ENCODE data around the gene PROK1.
"Not testable (repeated sequence)": the region's sequence is repeated elsewhere in the genome, so short reads cannot be mapped to it uniquely, and the experiment has no call there.

Gene PROK1, protein sequence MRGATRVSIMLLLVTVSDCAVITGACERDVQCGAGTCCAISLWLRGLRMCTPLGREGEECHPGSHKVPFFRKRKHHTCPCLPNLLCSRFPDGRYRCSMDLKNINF

DNA sequence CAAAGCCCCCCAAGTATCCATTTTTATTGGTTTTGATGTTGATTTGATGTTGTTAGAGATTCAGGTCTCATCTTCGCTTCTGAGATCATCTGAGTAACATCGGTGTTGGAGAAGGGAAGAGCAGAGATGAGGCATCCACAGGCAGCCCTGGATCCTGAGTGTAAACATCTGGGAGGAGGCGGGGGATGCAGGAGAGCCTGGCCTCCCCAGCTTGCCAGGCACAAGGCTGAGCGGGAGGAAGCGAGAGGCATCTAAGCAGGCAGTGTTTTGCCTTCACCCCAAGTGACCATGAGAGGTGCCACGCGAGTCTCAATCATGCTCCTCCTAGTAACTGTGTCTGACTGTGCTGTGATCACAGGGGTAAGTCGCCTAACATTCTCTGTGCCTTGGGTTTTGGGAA is at the start of gene PROK1:
Gene PROK1, plus strand, starts transcription at position 221 of the 400 bp plus-strand sequence. Its CDS starts 68 bp downstream, at position 289.
- Histone ChIP-seq H3K79me2 (ENCODE audit: insufficient read depth, low read length) (no peaks in the 10 kb centered on the region), H4K20me1 (ENCODE audit: insufficient read depth, low read length) (peaks cover 5% of the 10 kb centered on the region; the same call in 1 of the 2 replicates), H3K27ac (ENCODE audit: low read length) (no peak within 1 kb of the TSS), H3K9ac (ENCODE audit: low read depth, low read length) (no peak within 1 kb of the TSS), H3K27me3 (ENCODE audit: insufficient read depth, low read length, poor library complexity) (peaks cover 69% of the 10 kb centered on the region), H3K4me3 (ENCODE audit: low read depth in 1 of 2, low read length in 2 of 2) (no peak within 1 kb of the TSS), H2AFZ (ENCODE audit: low read depth, low read length) (no peak within 1 kb of the TSS), H3K4me2 (ENCODE audit: insufficient read depth, low read length) (no peak within 1 kb of the TSS), H3K4me1 (ENCODE audit: insufficient read depth, low read length) (no peaks in the 10 kb centered on the region), H3K9me3 (ENCODE audit: insufficient read depth, low read length, severe bottlenecking) (no peaks in the 10 kb centered on the region), H3K36me3 (ENCODE audit: insufficient read depth, low read length) (no peaks in the 10 kb centered on the region)
- ATAC-seq (ENCODE audit: insufficient read depth, low read depth) (no peak), DNase-seq (no peak)
- TF ChIP-seq EZH2 (IDR thresholded peaks at IDR 0.05; ENCODE audit: borderline replicate concordance, low read depth, low read length, severe bottlenecking), result no peak
- TF ChIP-seq, protein P1, sequence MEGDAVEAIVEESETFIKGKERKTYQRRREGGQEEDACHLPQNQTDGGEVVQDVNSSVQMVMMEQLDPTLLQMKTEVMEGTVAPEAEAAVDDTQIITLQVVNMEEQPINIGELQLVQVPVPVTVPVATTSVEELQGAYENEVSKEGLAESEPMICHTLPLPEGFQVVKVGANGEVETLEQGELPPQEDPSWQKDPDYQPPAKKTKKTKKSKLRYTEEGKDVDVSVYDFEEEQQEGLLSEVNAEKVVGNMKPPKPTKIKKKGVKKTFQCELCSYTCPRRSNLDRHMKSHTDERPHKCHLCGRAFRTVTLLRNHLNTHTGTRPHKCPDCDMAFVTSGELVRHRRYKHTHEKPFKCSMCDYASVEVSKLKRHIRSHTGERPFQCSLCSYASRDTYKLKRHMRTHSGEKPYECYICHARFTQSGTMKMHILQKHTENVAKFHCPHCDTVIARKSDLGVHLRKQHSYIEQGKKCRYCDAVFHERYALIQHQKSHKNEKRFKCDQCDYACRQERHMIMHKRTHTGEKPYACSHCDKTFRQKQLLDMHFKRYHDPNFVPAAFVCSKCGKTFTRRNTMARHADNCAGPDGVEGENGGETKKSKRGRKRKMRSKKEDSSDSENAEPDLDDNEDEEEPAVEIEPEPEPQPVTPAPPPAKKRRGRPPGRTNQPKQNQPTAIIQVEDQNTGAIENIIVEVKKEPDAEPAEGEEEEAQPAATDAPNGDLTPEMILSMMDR (IDR thresholded peaks at IDR 0.05; ENCODE audit: borderline replicate concordance, extremely low read depth, low read length, poor library complexity, severe bottlenecking), result no peak

DNA sequence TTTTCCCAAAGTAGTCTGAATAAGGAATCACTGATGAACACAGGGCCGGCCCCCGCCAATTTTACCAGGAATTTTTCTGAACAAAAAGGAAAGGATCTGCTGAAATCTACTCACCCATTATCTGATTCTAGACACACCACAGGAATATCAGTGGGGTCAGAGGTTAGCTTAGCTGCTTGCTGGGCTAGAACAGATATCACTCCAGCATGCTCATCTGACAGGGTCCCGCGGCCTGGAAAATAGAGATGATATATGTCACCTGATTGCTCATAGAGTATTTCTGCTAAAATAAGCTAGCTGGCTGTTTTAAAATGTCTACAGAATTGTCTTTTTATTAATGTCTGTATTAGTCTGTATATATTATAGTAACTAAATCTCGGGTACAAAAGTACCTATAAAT is 47.1 kb upstream of the PROK1 start:
- peaks cover 59% of the 10 kb centered on the region for H3K36me3 ChIP-seq (ENCODE audit: insufficient read depth, low read length)
- no peak overlapping the region for H3K9ac ChIP-seq (ENCODE audit: low read depth, low read length)
- H3K79me2 ChIP-seq (ENCODE audit: insufficient read depth, low read length), result peaks cover 25% of the 10 kb centered on the region
- ATAC-seq (ENCODE audit: insufficient read depth, low read depth) (no peak), DNase-seq (no peak)
- H3K4me3 ChIP-seq (ENCODE audit: low read depth in 1 of 2, low read length in 2 of 2), result no peak overlapping the region
- H3K27me3 ChIP-seq (ENCODE audit: insufficient read depth, low read length, poor library complexity), result no peaks in the 10 kb centered on the region
- no peaks in the 10 kb centered on the region for H4K20me1 ChIP-seq (ENCODE audit: insufficient read depth, low read length)
- H2AFZ ChIP-seq (ENCODE audit: low read depth, low read length), result no peak overlapping the region
- H3K27ac ChIP-seq (ENCODE audit: low read length), result no peak overlapping the region
- TF ChIP-seq, protein P1 (IDR thresholded peaks at IDR 0.05; ENCODE audit: borderline replicate concordance, extremely low read depth, low read length, poor library complexity, severe bottlenecking), result no peak
- TF ChIP-seq EZH2 (IDR thresholded peaks at IDR 0.05; ENCODE audit: borderline replicate concordance, low read depth, low read length, severe bottlenecking), result no peak
- no peaks in the 10 kb centered on the region for H3K9me3 ChIP-seq (ENCODE audit: insufficient read depth, low read length, severe bottlenecking)
- no peak overlapping the region for H3K4me2 ChIP-seq (ENCODE audit: insufficient read depth, low read length)
- H3K4me1 ChIP-seq (ENCODE audit: insufficient read depth, low read length), result peaks cover 27% of the 10 kb centered on the region

DNA sequence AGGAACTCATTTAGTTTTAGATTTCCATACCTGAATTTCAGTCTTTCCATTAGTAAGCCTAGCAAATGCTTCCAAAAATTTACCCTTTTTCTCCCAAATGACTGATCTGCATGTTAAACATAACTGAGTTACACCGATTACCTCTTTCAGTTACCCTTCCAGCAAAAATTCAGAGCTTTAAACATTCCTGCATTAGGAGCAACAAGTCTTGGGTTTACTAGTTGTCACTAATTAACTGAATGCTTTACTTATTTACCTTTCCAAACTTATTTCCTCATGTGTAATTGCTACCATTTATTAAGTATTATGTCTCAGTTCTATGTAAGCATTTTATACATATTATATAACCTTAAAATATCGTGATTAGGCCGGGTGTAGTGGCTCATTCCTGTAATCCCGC is 46.5 kb upstream of the PROK1 start:
- TF ChIP-seq, protein P1 (IDR thresholded peaks at IDR 0.05; ENCODE audit: borderline replicate concordance, extremely low read depth, low read length, poor library complexity, severe bottlenecking), result no peak
- no peak for TF ChIP-seq EZH2 (IDR thresholded peaks at IDR 0.05; ENCODE audit: borderline replicate concordance, low read depth, low read length, severe bottlenecking)
- Histone ChIP-seq H3K4me1 (ENCODE audit: insufficient read depth, low read length) (peaks cover 33% of the 10 kb centered on the region), H3K79me2 (ENCODE audit: insufficient read depth, low read length) (peaks cover 25% of the 10 kb centered on the region), H3K9me3 (ENCODE audit: insufficient read depth, low read length, severe bottlenecking) (no peaks in the 10 kb centered on the region), H2AFZ (ENCODE audit: low read depth, low read length) (no peak overlapping the region), H3K9ac (ENCODE audit: low read depth, low read length) (no peak overlapping the region), H3K36me3 (ENCODE audit: insufficient read depth, low read length) (peaks cover 59% of the 10 kb centered on the region), H3K4me3 (ENCODE audit: low read depth in 1 of 2, low read length in 2 of 2) (no peak overlapping the region), H3K4me2 (ENCODE audit: insufficient read depth, low read length) (no peak overlapping the region), H3K27me3 (ENCODE audit: insufficient read depth, low read length, poor library complexity) (no peaks in the 10 kb centered on the region), H4K20me1 (ENCODE audit: insufficient read depth, low read length) (no peaks in the 10 kb centered on the region), H3K27ac (ENCODE audit: low read length) (no peak overlapping the region)
- ATAC-seq (ENCODE audit: insufficient read depth, low read depth) (no peak), DNase-seq (no peak)

DNA sequence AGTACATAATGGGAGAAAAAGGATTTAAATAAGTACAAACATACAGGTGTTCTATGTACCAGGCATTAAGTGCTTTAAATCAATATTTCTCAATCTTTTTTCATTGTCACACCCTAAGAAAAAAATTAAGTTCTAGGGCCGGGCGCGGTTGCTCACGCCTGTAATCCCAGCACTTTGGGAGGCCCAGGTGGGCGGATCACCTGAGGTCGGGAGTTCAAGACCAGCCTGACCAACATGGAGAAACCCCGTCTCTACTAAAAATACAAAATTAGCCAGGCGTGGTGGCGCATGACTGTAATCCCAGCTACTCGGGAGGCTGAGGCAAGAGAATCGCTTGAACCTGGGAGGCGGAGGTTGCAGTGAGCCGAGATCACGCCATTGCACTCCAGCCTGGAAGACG is 44.5 kb upstream of the PROK1 start:
- Histone ChIP-seq H3K36me3 (ENCODE audit: insufficient read depth, low read length) (peaks cover 46% of the 10 kb centered on the region), H3K79me2 (ENCODE audit: insufficient read depth, low read length) (peaks cover 25% of the 10 kb centered on the region), H3K9ac (ENCODE audit: low read depth, low read length) (peak overlapping the region; percentile 87)

More for the DNA sequence above, 44.5 kb upstream of the PROK1 start:
- H4K20me1 ChIP-seq (ENCODE audit: insufficient read depth, low read length); H2AFZ ChIP-seq (ENCODE audit: low read depth, low read length); H3K27me3 ChIP-seq (ENCODE audit: insufficient read depth, low read length, poor library complexity); ATAC-seq (ENCODE audit: insufficient read depth, low read depth); DNase-seq; H3K9me3 ChIP-seq (ENCODE audit: insufficient read depth, low read length, severe bottlenecking): not testable (repeated sequence)
- Histone ChIP-seq H3K27ac (ENCODE audit: low read length) (peak overlapping the region; percentile 90), H3K4me2 (ENCODE audit: insufficient read depth, low read length) (peak overlapping the region; percentile 73), H3K4me1 (ENCODE audit: insufficient read depth, low read length) (peaks cover 33% of the 10 kb centered on the region), H3K4me3 (ENCODE audit: low read depth in 1 of 2, low read length in 2 of 2) (peak overlapping the region; percentile 50 to 97)
